NCI-H524 (cell line): ENCODE measurements around the gene DLGAP1.

Experiments used
- DNase-seq, 2 experiments: peaks; one replicate each; lab custom pipeline; 2025; lab: John Stamatoyannopoulos, UW

Gene DLGAP1

DNA sequence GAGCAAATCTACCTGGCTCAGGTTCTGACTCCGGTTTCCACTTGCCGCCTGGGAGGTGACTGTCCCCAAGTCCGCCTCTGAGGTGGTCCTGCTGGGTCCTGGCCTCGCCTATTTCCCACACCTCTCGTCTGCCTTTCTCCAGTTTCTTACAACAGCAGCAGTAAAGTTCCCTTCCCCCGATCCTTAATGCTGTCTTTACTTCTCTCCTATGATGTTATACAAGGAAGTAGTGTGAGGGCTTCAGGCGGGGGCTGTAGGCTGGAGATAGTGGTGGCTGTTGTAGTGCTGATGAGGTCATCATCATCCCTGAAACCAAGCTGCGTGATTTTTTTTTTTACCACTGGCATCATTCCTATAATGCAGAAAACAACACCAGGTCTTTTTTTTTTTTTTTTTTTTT, 986.3 kb downstream of the DLGAP1 start:
- DNase-seq, result no peak

DNA sequence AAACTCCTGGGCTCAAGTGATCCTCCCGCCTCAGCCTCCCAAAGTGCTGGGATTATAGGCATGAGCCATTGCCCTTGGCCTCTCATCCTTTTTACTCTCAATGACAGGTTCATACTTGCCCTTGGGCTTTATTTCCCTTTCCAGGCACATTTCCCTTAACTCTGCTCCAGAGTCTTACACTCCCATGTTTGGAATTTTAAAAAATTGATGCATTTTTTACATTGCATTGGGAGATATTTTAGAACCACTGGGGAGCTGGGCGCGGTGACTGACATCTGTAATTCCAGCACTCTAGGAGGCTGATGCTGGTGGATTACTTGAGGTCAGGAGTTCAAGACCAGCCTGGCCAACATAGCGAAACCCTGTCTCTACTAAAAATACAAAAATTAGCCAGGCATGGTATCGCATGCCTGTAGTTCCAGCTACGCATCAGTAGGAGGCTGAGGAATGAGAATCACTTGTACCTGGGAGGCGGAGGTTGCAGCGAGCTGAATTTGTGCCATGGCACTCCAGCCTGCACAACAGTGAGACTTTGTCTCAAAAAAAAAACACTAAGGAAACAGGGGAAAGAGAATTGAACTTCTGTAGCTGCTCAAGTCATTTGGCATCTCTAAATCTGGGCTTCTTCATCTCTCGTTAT, 986.9 kb downstream of the DLGAP1 start:
- DNase-seq, result no peak

DNA sequence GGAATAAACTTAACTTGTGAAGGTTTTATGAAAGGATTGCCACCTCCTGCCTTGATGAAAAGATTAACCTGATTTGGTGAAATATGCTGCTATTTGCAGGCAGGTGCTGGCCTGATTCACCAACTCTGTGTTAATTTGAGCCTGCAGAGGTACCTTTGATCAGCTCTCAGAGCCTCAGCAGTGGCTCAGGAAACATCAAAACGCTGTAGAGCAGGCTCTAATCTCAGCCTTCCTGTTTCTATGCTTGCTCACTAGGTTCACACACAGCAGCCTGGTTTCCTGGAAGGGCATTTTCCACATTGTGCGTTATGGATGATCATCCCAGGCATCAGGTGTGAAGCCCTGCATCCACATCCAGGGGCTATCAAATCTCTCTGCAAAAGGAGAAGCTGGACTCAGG, 988.2 kb downstream of the DLGAP1 start:
- no peak for DNase-seq

DNA sequence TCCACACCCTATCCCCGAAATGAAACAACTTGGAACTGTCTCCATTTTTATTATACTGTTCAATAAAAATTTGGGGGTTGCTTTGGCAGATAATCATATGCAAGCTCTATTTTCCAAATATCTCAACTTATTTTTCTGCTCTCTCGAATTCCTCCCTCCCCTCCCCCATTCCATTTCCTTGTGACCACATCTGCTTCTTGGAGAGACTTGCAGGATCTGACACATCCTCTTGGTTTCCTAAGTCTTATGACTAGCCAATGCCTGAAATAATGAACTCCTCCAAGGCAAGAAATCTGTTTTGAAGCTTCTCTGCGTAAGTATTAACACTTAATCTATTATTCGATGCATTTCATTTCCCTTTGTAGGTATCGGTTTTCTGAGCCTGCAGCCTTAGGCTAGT, 989.1 kb downstream of the DLGAP1 start:
- DNase-seq, result no peak

DNA sequence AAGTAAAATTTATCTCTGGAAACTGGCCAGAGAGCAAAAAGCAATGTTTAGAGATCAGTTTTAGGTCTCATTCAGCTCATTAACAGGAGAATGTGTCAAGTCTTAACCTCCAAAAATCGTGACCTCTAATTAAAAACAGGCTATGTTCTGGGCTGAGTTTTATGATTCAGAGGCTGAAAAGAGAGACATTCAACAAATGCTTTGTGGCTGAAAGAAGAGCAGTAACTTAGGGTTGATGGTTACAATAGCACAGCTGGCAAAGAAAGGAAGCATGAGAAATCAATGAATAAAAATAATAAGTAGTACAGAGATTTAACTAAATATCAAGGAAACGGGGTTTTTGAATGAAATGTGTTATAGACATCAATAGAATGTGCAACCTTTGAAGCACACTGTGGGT, 992.1 kb downstream of the DLGAP1 start:
- no peak for DNase-seq

DNA sequence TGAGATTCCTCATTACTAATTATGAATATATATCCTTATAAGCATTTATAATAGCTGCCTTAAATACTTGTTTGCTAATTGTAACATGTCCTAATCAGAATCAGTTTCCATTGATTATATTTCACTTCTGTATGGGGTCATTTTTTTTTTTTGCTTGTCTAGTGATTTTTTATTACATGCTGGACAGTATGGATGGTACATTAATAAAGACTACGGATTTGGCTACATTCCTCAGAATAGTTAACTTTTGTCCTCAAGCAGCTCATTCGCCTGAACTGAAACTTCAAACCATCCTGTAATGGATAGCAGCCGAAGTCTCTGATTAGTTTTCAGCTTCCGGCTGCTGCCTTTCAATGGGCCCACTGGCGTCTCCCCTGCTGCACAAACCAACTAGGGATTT, 993.4 kb downstream of the DLGAP1 start:
- no peak for DNase-seq

DNA sequence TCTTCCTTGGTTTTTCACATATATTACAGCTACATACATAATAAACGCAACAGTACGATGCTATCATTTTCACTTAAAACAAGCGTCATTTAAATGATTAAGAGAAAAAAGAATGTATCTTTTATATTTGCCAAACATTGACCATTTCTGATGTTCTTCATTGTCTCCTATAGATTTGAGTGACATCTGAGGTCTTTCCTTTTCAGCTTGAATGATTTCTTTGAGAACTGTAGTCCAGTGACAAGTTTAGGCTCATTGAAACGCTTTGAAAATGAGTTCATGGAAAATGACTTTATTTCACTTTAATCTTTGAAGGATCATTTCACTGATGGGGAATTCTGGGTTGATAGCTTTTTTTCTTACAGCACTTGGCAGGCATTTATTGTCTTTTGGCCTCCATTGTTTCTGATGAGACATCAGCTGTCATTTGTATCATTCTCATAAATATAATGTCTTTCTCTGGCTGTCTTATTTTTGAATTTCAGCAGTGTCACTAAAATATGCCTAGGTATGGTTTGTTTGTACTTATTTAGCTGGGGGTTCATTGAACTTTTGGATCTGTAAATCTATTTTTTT, 994.2 kb downstream of the DLGAP1 start:
- DNase-seq, result no peak

DNA sequence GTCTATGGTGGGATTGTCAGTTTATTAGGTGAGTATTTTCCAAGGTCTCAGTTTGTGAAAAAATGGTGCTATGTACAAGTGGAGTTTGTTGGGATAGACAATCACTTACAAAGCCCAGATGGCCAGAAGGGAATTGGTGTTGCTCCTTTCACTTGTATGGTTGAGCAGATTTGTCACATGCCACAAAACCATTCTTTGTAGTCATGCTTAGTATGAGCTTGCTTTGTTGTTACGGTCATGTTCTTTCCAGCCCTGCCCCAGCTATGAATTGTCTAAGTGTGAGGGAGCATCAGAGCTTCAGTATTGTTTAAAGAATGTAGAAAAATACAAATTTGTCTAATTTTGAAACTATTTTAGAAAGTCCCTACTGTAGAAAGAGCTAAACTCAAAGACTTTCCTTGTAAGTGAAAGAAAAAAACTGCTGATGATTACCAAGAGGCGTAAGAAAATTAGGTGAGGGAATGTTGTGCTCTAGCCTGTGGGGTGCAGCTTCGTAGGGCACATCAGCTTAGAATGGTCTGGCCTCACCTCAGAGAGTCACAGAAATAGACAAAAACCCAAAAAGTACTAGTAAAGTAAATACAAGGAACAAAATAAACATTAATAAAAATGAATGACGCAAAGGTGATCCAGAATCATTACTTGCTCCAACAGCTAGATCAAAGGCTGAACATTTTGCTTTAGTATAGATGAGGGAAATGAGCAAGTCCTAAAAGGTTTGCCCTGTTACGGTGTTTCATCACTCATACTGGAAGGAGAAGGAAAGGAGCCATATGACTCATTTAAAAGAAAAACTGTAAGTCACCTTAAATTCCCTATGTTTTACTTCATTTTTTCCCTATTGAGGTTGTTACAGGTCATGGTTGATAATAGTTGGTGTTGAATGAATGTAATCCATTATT, 995.9 kb downstream of the DLGAP1 start:
- DNase-seq, result no peak

DNA sequence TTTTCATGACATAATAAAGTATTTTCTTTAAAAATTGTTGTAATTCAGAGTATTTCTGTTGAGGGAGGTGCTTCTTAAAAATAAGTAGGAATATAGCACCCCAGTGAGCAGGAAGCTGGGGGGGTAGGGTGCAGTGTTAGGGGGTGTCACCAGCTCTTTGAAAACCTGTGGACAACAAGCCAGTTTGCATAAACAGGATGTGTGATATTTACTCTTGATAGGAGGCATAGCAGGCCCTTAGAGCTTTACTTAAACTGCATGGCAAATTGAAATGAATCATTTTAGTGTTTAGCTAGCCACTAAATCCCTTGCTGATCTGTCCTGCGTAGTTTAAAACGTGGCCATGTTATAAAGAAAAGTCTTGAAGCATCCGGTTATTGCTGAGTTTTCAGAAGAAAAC, 996.7 kb downstream of the DLGAP1 start:
- no peak for DNase-seq

DNA sequence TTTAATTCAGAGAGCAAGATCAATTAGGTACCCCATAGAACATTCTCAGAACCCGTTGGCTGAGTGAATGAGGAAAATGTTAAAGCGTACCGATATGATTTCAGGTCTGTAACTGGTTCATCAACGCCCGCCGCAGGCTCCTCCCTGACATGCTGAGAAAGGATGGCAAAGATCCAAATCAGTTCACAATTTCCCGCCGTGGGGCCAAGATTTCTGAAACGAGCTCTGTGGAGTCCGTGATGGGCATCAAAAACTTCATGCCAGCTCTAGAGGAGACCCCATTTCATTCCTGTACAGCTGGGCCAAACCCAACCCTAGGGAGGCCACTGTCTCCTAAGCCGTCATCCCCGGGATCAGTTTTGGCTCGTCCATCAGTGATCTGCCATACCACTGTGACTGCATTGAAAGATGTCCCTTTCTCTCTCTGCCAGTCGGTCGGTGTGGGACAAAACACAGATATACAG, 997.8 kb downstream of the DLGAP1 start:
- DNase-seq, result no peak

DNA sequence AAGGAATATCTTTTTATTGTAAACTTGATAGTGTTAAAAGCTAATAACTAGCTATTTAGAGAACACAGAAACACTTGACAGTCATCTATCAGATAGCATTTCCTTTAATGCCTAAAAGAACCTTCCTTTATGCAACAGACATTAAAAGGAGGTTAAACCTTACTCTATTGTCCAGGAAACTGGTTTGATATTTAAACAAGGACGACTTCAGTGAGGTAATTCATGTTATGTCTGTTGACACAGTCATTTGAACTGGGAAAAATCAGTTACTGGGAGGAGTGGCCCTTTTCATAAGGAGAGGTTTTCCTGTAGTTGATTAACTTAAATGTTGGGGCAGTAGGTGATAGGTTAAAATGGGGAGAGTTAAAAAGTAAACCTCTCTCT, 998.4 kb downstream of the DLGAP1 start:
- no peak for DNase-seq

DNA sequence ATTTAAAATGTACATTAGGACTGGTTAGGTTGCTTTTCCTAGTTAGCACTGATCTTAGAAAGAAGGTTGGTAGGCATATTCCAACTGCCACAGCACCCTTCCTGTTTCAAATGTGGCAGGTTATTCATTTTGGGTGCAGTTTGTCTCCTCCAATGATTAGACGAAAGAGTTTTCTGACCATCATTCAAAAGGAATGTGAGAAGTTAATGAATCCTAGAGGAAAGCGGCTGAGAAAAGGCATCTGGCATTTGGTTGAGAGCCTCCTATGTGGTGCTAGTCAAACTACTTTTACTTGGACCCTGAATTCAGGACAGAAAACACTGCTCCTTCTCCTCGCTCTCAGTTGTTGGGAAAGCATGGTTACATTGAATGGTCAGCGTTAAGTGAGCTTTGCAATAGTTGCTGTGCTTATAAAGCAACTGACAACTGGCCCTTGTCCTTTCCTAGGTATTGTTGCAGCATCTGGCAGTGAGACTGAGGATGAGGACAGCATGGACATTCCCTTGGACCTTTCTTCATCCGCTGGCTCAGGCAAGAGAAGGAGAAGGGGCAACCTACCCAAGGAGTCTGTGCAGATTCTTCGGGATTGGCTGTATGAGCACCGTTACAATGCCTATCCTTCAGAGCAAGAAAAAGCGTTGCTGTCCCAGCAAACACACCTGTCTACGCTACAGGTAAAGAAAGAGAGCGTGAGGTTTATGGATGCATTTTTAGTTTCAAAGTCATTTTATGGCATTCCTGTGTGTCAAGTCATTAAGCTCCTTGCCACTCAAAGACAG, 999.0 kb downstream of the DLGAP1 start:
- DNase-seq, result no peak

DNA sequence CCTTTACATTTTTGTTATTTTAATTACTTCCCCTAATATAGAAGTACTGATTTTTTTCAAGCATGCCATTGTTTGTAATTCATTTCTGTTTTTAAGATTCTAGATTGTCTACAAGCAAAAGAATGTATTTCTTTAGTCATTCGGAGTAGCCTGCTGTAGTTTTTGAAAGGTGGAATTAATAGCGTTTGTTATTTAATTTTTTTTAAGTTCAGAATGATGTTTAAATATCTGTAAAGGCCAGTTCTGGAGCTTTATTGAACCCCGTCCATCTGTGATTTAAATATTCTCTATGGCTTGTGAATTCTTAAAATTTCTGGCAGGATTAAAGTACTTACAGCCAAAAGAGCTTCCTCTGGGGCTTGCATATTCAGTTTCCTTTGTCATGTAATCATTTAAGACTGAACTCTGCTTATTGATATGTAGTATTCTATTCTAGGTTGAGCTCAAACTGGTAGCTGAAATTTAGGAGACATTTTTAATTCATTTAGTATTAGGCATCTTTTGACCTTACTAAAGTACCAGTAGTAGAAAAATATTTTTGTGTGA, 999.9 kb downstream of the DLGAP1 start:
- no peak for DNase-seq

DNA sequence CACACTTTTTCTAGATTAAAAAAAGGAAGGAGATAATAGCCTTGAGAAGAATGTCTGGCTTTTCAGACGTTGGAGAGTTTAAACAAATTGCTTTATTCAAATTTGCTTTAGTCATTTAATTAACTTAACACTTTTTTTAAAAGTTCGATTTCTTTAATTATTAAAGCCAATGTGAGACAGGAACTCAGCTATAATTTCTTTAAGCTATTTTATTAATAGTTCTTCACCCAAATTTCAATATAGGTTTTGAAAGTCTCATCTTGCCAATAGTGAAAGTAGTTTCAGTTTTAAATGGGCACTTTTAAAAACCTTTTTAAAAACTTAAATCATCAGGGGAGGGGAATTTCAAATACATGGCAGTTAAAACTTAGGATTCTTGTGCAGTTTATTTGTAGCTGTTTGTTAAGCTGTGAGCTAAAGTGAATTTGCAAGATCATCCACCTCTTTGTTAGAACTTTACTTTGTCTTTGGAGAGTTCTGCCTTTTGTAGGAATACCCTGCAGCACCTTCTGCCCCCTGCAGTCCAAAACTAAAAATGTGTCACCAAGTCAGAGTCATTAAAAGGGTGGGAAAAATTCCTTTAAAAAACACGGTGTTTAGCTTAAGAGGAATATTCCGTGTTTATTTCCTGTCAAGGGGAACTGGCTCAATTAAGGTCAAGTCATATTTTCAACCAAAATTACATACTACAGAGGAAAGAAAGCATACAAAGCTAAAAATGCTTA, 1000.6 kb downstream of the DLGAP1 start:
- peak in 1 of 2 experiments; percentile 36 for DNase-seq

DNA sequence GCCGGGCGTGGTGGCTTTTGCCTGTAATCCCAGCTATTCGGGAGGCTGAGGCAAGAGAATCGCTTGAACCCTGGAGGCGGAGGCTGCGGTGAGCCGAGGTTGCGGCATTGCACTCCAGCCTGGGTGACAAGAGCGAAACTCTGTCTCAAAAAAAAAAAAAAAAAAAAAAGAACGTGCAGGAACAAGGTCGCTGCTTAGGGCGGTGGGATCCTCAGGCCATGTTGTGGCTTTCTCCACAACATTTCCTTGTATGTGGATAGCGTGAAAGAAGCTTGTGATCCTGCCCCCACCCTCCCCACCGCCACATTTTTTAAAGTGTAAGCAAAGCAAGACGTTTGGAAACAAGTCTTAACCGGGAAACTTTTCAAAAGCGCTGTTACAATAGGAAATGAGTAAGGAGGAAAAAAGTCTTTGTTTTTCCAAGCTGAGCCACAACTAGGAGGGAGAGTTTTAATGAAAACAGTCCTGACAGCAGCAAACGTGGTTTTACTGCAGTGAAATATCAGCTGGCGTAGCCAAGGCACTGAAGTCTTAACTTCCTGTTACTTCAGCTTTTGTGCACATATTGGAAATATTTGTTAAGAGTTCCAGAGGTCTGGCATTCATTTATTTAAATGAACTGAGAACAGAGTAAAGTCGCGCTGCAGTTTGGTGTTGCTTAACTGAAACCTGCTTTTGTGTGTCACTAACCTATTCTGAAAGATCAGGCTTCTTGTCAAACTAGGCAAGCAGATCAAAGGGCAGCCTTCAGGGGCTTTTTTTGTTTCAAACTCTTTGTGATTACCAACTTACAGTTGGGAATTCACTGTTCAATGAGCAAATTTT, 1001.4 kb downstream of the DLGAP1 start:
- no peak for DNase-seq

DNA sequence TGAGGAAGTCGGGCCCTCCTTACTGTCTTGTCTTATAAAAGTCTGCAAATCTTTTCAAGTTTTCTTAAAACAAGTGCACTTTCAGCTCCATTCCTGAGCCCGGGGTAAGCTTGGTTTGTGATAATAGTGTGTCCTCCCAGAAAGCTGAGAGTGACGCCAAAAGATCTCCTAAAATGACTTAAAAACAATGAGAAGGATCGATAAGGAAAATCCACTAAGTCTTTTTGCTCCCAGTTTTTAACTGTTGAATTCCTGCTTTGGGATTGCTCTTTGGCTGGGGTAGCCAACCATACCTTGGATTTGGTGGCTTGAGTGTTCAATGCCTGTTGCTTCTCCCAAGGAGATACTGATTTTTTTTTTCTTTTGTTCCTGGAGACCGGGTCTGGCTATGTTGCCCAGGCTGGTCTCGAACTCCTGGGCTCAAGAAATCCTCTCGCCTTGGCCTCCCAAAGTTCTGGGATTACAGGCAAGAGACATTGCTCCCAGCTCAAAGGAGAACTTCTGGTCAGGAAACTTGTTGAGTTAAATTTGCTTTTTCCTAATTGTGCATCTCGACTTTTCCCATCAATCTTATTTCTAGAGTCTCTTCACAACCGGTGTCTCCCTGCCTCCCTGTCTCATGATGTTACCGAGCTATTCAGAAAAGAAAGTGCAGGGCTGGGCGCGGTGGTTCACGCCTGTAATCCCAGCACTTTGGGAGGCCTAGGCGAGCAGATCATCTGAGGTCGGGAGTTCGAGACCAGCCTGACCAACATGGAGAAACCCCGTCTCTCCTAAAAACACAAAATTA, 1002.2 kb downstream of the DLGAP1 start:
- DNase-seq, result no peak

DNA sequence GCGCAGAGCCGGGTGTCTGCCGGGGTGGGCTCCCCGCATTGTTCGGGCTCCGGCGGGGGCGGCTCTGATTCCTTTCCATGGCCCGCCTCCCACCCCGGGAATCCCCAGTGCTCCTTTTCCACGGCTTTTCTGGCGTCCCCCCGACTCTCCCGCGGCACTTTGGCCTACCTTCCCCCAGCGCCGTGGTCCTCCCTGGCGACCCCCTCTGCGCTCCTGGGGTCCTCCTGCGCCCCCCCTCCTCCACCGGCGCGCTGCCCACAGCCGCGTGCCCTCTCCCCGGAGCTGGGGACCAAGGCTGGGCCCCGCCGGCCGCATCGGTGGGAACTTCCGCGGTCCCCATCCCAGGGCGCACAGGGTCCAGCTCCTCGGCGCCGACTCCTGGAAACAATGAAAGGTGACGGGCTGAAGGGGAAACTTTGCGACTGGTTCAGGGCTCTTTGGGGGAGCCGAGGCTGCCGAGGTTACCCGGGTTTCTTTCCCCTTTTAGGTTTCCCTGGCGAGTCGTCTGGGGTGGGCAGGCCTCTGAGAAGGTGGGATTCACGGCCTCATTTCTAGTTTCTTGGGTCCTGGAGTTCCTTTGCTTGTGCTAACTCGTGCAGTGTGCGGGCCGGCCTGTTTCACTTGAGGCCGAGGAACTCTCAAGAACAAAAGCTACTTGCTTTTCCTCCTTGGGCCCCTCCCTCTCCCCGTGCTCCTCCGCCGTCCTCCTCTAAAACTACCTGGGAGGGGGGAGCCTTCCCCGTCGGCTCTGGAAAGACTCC, 1002.9 kb downstream of the DLGAP1 start:
- DNase-seq, result peak in 1 of 2 experiments; percentile 9

DNA sequence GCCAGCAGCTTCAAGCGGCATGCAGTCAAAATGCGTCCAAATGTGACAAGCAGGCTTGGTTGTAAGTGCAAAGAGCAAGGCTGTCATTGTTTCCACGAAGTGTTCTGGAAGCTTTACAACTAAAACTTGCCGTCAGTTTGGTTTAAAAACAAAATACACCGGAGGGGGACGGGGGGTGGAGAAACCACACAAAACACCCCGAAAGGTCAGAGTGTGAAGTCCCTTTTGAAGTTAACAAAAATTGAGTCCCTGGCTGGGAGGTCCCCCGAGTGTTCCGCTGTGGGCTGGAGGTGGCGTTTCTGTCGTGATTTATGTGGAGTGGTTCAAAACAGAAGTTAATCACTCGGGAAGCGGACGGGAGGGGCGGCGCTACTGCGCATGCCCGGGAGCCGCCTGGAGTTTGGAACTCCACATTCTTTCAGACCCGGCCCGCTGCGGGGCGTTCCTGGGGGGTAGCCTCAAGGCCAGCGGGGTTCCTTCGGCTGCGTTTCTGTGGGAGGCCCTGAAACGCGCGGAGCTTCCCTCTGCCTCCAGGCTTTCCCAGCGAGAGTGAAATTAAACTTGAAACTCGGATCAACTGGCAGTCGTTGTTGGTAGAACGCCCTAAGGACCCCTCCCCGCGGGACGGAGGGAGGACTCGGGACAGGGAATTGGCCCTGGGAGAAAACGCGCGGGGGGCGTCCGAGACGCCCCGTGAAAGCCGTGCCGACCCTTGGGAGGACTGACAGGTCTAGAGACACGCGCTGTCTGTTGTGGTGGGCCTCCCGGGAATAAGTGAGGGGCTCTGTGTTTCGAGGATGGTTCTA, 1003.7 kb downstream of the DLGAP1 start:
- peak; percentile 35 to 65 for DNase-seq
